Stimulated activated CD8-positive, alpha-beta memory T cell treated with anti-CD3 and anti-CD28 coated beads, Interleukin-7, amount 100 ng/mL, for 1 hour (primary cell): Measurements from ENCODE around the gene KCNMB1.

Experiments used
- DNase-seq, 2 donors: peaks; one replicate each; pipeline ENCODE4 v3.0.0-alpha.2; 2020; ENCODE audit warnings: low read depth in 2 of 2

The KCNMB1 gene

GRCh38 chr5:170414786-170415185, 25.6 kb upstream of the KCNMB1 start:
- no peak for DNase-seq

- no peak for DNase-seq
Measured at GRCh38 chr5:170413897-170414296, 24.7 kb upstream of the KCNMB1 start.

GRCh38 chr5:170411100-170411499, 21.9 kb upstream of the KCNMB1 start:
- no peak for DNase-seq

GRCh38 chr5:170410401-170410800, 21.2 kb upstream of the KCNMB1 start:
- no peak for DNase-seq

- no peak for DNase-seq
Measured at GRCh38 chr5:170408877-170409660, 19.9 kb upstream of the KCNMB1 start.

GRCh38 chr5:170408226-170408625, 19.1 kb upstream of the KCNMB1 start:
- DNase-seq: no peak

- DNase-seq: no peak
Measured at GRCh38 chr5:170407062-170407461, 17.9 kb upstream of the KCNMB1 start.

- no peak for DNase-seq
Measured at GRCh38 chr5:170405817-170406216, 16.6 kb upstream of the KCNMB1 start.

- no peak for DNase-seq
Measured at GRCh38 chr5:170404398-170404797, 15.2 kb upstream of the KCNMB1 start.

- DNase-seq: no peak
Measured at GRCh38 chr5:170403675-170404074, 14.5 kb upstream of the KCNMB1 start.

- DNase-seq: no peak
Measured at GRCh38 chr5:170402508-170402907, 13.3 kb upstream of the KCNMB1 start.

- DNase-seq: no peak
Measured at GRCh38 chr5:170397059-170397458, 7.9 kb upstream of the KCNMB1 start.

- no peak for DNase-seq
Measured at GRCh38 chr5:170393958-170394357, 4.8 kb upstream of the KCNMB1 start.

- DNase-seq: no peak
Measured at GRCh38 chr5:170393235-170393634, 4.1 kb upstream of the KCNMB1 start.

- DNase-seq: no peak
Measured at GRCh38 chr5:170390472-170390871, 1.3 kb upstream of the KCNMB1 start.

GRCh38 chr5:170389550-170389892, 354 bp upstream of the KCNMB1 start:
- DNase-seq: no peak

GRCh38 chr5:170387775-170388639, 1.2 kb downstream of the KCNMB1 start:
- DNase-seq: no peak

GRCh38 chr5:170386743-170387395, 2.3 kb downstream of the KCNMB1 start:
- no peak for DNase-seq

GRCh38 chr5:170383227-170383626, 5.9 kb downstream of the KCNMB1 start:
- no peak for DNase-seq

GRCh38 chr5:170382790-170383189, 6.4 kb downstream of the KCNMB1 start:
- DNase-seq: no peak

GRCh38 chr5:170380361-170380951, 8.7 kb downstream of the KCNMB1 start:
- no peak for DNase-seq

GRCh38 chr5:170378740-170379139, 10.4 kb downstream of the KCNMB1 start:
- DNase-seq: no peak
